Endothelial cell of umbilical vein (primary cell): Measurements from ENCODE around the gene ADI1. TPM values are rescaled to one million over a fixed set of nuclear protein-coding genes. Genes with fewer than 3 reads are reported as not detected.

Experiments used
- BruUV-seq: library from RNA; stranded (reverse); fragments of 400-500 nt; replicated peaks from 2 replicates; lab custom pipeline; 2021; lab: Mats Ljungman, UMichigan
- CTCF ChIA-PET: fragments of 300-600, 350-600 bp; sonication (Branson Sonifier 250); formaldehyde crosslinking; loops from one replicate; lab custom pipeline; 2021; ENCODE audit warnings: antibody characterized with exemption, inconsistent platforms; lab: Charles Lee
- POLR2A ChIA-PET: fragments of 300-600, 350-600 bp; sonication (Branson Sonifier 250); formaldehyde crosslinking; loops from one replicate; lab custom pipeline; 2021; ENCODE audit warnings: antibody characterized with exemption, inconsistent platforms; lab: Charles Lee
- DNase-seq: peaks from one replicate; pipeline ENCODE4 v3.0.0-alpha.2; 2011; ENCODE audit warnings: low read depth, low spot score
- FAIRE-seq: peaks from 2 replicates; lab custom pipeline; 2011; peaks lifted over from hg19 to GRCh38; lab: Jason Lieb, UNC
- H2AFZ ChIP-seq: 2 replicates; pipeline ENCODE4 v1.6.0; 2012; ENCODE audit warnings: low read depth, low read length, control low read depth, inconsistent platforms
- H3K27ac ChIP-seq: 2 replicates; pipeline ENCODE4 v1.5.1; 2011; ENCODE audit warnings: low read depth, mild to moderate bottlenecking, control low read depth, low read length, moderate library complexity; ENCODE audit not compliant: insufficient read depth
- H3K27me3 ChIP-seq, 2 experiments: 2 replicates each; pipeline versions ENCODE4 v1.6.0 to v1.6.1; 2011; ENCODE audit warnings: low read length in 2 of 2, mixed read lengths in 1 of 2; ENCODE audit not compliant: control insufficient read depth in 2 of 2, insufficient read depth in 2 of 2
- H3K36me3 ChIP-seq, 2 experiments: 2 replicates in 1 of 2; 3 replicates in 1 of 2; pipeline ENCODE4 v1.5.1; 2011; ENCODE audit warnings: low read length in 2 of 2, mild to moderate bottlenecking in 1 of 2, moderate library complexity in 1 of 2; ENCODE audit not compliant: control insufficient read depth in 2 of 2, insufficient read depth in 2 of 2; ENCODE audit errors: extremely low read depth in 1 of 2
- H3K4me1 ChIP-seq: 3 replicates; pipeline ENCODE4 v1.5.1; 2011; ENCODE audit warnings: mild to moderate bottlenecking, low read length; ENCODE audit not compliant: control insufficient read depth, insufficient read depth; ENCODE audit errors: extremely low read depth
- H3K4me2 ChIP-seq: 2 replicates; pipeline ENCODE4 v1.6.1; 2011; ENCODE audit warnings: low read length, control low read depth, mixed read lengths; ENCODE audit not compliant: insufficient read depth
- H3K4me3 ChIP-seq, 3 experiments: fragments of 200-600 bp in 1 of 3; sonication (generic), shearing (Covaris generic) in 1 of 3; replicated peaks in 1 of 3; 2 replicates each; pipeline ENCODE4 v1.5.1; 2011 to 2016; ENCODE audit warnings: control low read depth in 3 of 3, low read length in 3 of 3, mild to moderate bottlenecking in 2 of 3, inconsistent platforms in 1 of 3, low read depth in 1 of 3, moderate library complexity in 1 of 3; ENCODE audit not compliant: insufficient read depth in 1 of 3
- H3K79me2 ChIP-seq: 2 replicates; pipeline ENCODE4 v1.6.0; 2012; ENCODE audit warnings: low read length, inconsistent platforms; ENCODE audit not compliant: control insufficient read depth, insufficient read depth
- H3K9ac ChIP-seq: replicated peaks from 2 replicates; pipeline ENCODE3; 2011; ENCODE audit warnings: low read length, control low read depth; ENCODE audit not compliant: insufficient read depth; ENCODE audit errors: extremely low read depth
- H3K9me1 ChIP-seq: replicated peaks from 3 replicates; pipeline ENCODE4 v1.6.0; 2011; ENCODE audit warnings: mild to moderate bottlenecking, low read length; ENCODE audit not compliant: control insufficient read depth, insufficient read depth; ENCODE audit errors: extremely low read depth
- H3K9me3 ChIP-seq: replicated peaks from 2 replicates; pipeline ENCODE4 v1.5.1; 2012; ENCODE audit warnings: low read length, inconsistent platforms; ENCODE audit not compliant: control insufficient read depth, insufficient read depth
- H4K20me1 ChIP-seq: replicated peaks from 2 replicates; pipeline ENCODE3; 2011; ENCODE audit warnings: mild to moderate bottlenecking, low read length; ENCODE audit not compliant: control insufficient read depth, insufficient read depth; ENCODE audit errors: extremely low read depth
- EZH2 ChIP-seq: IDR thresholded peaks from 2 replicates; pipeline ENCODE4 v1.6.1; 2012; ENCODE audit warnings: borderline replicate concordance, low read depth, mild to moderate bottlenecking, moderate library complexity, low read length, inconsistent platforms; ENCODE audit not compliant: severe bottlenecking
- FOS ChIP-seq: IDR thresholded peaks from 2 replicates; pipeline ENCODE4 v1.6.1; 2011; ENCODE audit warnings: mild to moderate bottlenecking, low read length, moderate library complexity, borderline replicate concordance; ENCODE audit not compliant: insufficient read depth
- GATA2 ChIP-seq: IDR thresholded peaks from 2 replicates; pipeline ENCODE4 v1.7.0; 2011; ENCODE audit warnings: low read depth, mild to moderate bottlenecking, moderate library complexity, mixed read lengths, low read length; ENCODE audit not compliant: insufficient read length, insufficient read depth
- JUN ChIP-seq: IDR thresholded peaks from 2 replicates; pipeline ENCODE4 v1.6.1; 2011; ENCODE audit warnings: borderline replicate concordance, low read depth; ENCODE audit not compliant: insufficient read length, insufficient read depth
- MYC ChIP-seq: IDR thresholded peaks from one replicate; pipeline ENCODE4 v1.6.1; 2011; ENCODE audit warnings: mild to moderate bottlenecking, low read depth, low read length
- POLR2A ChIP-seq: IDR thresholded peaks from 2 replicates; pipeline ENCODE4 v1.6.1; 2012; ENCODE audit warnings: low read depth, mild to moderate bottlenecking, control low read depth, low read length
- POLR2AphosphoS5 ChIP-seq: IDR thresholded peaks from 2 replicates; pipeline ENCODE4 v1.6.1; 2012; ENCODE audit warnings: low read depth, mild to moderate bottlenecking, control low read depth, low read length, moderate library complexity; ENCODE audit not compliant: insufficient read depth
- dilution Hi-C: fragments of 300-500 bp; cut with MboI; formaldehyde crosslinking; loops from one replicate; pipeline ENCODE4 v1.15.0; 2019; ENCODE audit warnings: low sequenced_read_pairs; ENCODE audit not compliant: extremely low pct_ligation_motif_present
- intact Hi-C: fragments of 100-400 bp; cut with micrococcal nuclease; formaldehyde crosslinking; loops from one replicate; pipeline ENCODE4 v1.10.0; 2022
- polyA plus RNA-seq, 4 experiments: library from polyadenylated mRNA; depleted of rRNA in 3 of 4; stranded (reverse) in 3 of 4; unstranded in 1 of 4; fragments of >200 nt; gene quantifications; 2 replicates each; pipeline versions ENCODE4 v1.2.1 to v1.2.3, GENCODE V29; 2011 to 2012; ENCODE audit warnings: missing spikeins in 1 of 4
- total RNA-seq: library from RNA; stranded (reverse); gene quantifications from 2 replicates; pipeline ENCODE4 v1.2.3, GENCODE V29; 2021
- TF ChIP-seq, protein P1 (sequence below): IDR thresholded peaks from 2 replicates; pipeline ENCODE4 v1.6.1; 2011; ENCODE audit not compliant: insufficient read depth, insufficient read length
- TF ChIP-seq, protein P2 (sequence below), 2 donors: IDR thresholded peaks; 1 replicate in 1 of 2; 2 replicates in 1 of 2; pipeline ENCODE4 v1.5.1; 2011; ENCODE audit warnings: low read length in 2 of 2, mild to moderate bottlenecking in 2 of 2, moderate library complexity in 2 of 2, control low read depth in 1 of 2, inconsistent platforms in 1 of 2, low read depth in 1 of 2; ENCODE audit not compliant: insufficient read depth in 1 of 2; ENCODE audit errors: extremely low read depth in 1 of 2

Gene ADI1
- total and polyA plus RNA-seq, 2 donors (not counting 3 experiments of a cell fraction or from before 2014, with no cell fraction given): 38.6 to 49.7 TPM

DNA sequence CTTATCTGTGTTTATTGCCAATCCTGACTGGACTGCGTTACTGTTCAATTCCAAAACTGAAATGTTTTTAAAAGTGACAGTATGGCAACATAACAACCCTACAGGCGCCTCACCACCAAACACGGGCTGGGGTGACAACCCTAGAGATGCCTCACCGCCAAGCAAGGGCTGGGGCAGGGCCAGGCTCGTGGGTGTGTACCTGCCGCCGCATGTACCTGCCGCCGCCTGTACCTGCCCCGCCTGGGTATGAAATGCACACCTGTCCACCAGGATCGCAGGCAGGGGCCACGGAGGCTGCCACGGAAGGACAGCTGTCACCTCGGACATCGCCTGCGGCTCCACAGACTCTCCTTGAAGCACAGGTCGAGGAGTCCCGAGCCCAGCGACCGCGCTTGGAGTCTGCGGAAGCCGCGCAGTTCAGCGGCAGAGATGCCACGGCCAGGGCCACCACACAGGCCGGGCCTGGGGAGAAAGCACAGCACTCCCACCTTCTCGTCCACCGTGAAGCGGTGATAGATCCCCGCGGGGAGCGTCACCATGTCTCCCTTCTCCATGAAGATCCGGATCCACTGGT lies 18.9 kb downstream of the ADI1 start:
- FAIRE-seq: no peak
- Histone ChIP-seq H3K4me2 (no peak overlapping the region), H3K36me3 (peaks cover 6 to 23% of the 10 kb centered on the region in 2 experiments), H3K27me3 (no peaks in the 10 kb centered on the region), H3K9me1 (no peaks in the 10 kb centered on the region), H3K9me3 (no peaks in the 10 kb centered on the region), H3K79me2 (no peaks in the 10 kb centered on the region), H4K20me1 (no peaks in the 10 kb centered on the region), H3K4me3 (no peak overlapping the region), H2AFZ (no peak overlapping the region), H3K27ac (no peak overlapping the region), H3K9ac (no peak overlapping the region), H3K4me1 (no peaks in the 10 kb centered on the region)
- DNase-seq: no peak
- intact Hi-C loops (no loop called here), dilution Hi-C loops (no loop called here)
- CTCF ChIA-PET: no interaction called here
- BruUV-seq: no TSS peak
- TF ChIP-seq EZH2 (no peak), MYC (no peak), FOS (no peak), GATA2 (no peak), POLR2AphosphoS5 (no peak), POLR2A (no peak), JUN (no peak)
- TF ChIP-seq, protein P1, sequence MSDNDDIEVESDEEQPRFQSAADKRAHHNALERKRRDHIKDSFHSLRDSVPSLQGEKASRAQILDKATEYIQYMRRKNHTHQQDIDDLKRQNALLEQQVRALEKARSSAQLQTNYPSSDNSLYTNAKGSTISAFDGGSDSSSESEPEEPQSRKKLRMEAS: no peak
- TF ChIP-seq, protein P2, sequence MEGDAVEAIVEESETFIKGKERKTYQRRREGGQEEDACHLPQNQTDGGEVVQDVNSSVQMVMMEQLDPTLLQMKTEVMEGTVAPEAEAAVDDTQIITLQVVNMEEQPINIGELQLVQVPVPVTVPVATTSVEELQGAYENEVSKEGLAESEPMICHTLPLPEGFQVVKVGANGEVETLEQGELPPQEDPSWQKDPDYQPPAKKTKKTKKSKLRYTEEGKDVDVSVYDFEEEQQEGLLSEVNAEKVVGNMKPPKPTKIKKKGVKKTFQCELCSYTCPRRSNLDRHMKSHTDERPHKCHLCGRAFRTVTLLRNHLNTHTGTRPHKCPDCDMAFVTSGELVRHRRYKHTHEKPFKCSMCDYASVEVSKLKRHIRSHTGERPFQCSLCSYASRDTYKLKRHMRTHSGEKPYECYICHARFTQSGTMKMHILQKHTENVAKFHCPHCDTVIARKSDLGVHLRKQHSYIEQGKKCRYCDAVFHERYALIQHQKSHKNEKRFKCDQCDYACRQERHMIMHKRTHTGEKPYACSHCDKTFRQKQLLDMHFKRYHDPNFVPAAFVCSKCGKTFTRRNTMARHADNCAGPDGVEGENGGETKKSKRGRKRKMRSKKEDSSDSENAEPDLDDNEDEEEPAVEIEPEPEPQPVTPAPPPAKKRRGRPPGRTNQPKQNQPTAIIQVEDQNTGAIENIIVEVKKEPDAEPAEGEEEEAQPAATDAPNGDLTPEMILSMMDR (IDR thresholded peaks at IDR 0.05; ENCODE audit: extremely low read depth in 1 of 2, insufficient read depth in 1 of 2, low read depth in 1 of 2, low read length in 2 of 2): no peak
- POLR2A ChIA-PET: no interaction called here
